ENCODE data around the gene TRIM62. TPM values are rescaled to one million over a fixed set of nuclear protein-coding genes. Genes with fewer than 3 reads are reported as not detected.

TRIM62 gene
- total and polyA plus RNA-seq, 7 donors = 4.0 to 14.2 (median 5.5) TPM

DNA sequence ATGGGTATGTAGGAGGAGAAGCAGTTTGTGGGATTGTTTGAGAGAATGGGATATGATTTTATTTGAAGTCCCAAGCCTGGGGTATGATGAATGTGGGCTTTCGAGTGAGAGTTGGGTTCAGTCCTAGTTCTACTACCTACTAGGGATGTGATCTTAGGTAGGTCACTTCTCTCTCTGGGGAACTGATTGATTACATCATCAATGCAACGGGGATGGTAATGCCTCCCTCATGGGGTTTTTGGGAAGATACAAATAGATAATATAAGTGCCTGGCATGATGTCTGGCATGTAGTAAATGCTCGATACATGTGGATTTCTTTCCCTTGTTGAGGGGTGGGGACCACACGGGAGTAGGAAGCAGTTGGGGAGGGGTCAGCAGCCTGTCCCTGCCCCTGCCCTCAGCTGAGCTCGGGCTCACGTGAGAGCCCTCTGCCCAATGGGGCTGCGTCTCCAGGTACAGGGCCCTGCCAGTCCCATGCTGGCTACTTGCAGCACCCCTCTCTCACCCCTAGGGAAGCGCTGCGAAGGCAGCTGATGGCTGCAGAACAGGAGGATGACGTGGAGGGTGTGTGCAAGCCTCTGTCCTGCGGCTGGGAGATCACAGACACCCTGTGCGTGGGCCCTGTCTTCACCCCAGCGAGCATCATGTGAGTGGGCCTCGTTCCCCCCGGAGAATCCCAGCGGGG lies 62.2 kb downstream of the TRIM62 start:
- TF ChIP-seq, protein P1, sequence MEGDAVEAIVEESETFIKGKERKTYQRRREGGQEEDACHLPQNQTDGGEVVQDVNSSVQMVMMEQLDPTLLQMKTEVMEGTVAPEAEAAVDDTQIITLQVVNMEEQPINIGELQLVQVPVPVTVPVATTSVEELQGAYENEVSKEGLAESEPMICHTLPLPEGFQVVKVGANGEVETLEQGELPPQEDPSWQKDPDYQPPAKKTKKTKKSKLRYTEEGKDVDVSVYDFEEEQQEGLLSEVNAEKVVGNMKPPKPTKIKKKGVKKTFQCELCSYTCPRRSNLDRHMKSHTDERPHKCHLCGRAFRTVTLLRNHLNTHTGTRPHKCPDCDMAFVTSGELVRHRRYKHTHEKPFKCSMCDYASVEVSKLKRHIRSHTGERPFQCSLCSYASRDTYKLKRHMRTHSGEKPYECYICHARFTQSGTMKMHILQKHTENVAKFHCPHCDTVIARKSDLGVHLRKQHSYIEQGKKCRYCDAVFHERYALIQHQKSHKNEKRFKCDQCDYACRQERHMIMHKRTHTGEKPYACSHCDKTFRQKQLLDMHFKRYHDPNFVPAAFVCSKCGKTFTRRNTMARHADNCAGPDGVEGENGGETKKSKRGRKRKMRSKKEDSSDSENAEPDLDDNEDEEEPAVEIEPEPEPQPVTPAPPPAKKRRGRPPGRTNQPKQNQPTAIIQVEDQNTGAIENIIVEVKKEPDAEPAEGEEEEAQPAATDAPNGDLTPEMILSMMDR (IDR thresholded peaks at IDR 0.05) = no peak
- Histone ChIP-seq H3K27me3 (ENCODE audit: insufficient read depth in 3 of 3, low read length in 2 of 3) (peaks cover 0 to 3% (median 0%) of the 10 kb centered on the region in 3 donors), H3K9me3 (no peaks in the 10 kb centered on the region), H3K27ac (no peak overlapping the region), H3K36me3 (ENCODE audit: insufficient read depth in 1 of 2, low read depth in 1 of 2) (no peaks in the 10 kb centered on the region), H3K4me1 (no peaks in the 10 kb centered on the region), H3K4me3 (no peak overlapping the region)
- peak in 1 of 4 donors; percentile 36 for ATAC-seq
- DNase-seq = no peak
- intact Hi-C loops (cut with DNase I) = loop anchor here (5.0 to 10.0 kb wide), 2 partner anchors 245 to 348 kb away; no protein-coding TSS in a partner anchor
- 51 to 61% (median 56%) methylated on average over 15 to 16 of the region's 16 CpGs for WGBS, 3 donors

DNA sequence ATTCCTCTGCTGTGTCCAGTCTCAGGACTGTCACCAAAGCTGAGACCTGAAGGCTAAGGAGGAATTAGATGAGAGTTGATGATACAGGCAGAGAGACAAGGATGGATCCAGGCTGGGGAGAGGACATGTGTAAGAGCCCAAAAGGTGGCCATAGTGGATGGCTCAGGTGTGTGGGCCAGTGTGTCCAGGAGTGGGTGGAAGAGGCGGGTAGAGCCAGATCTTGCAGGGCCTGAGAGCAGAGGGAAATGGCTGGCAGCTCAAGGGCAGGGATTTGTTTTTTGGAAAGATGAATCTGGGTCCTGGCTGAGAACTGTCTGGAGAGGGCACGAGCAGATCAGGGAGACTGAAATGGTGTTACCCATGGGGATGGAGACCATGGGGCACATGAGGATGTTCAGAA lies 62.8 kb downstream of the TRIM62 start:
- H3K9me3 ChIP-seq = no peaks in the 10 kb centered on the region
- DNase-seq = no peak
- no peaks in the 10 kb centered on the region for H3K4me1 ChIP-seq
- H3K4me3 ChIP-seq = no peak overlapping the region
- no peak for ATAC-seq
- TF ChIP-seq, protein P1 (IDR thresholded peaks at IDR 0.05) = no peak
- no peak overlapping the region for H3K27ac ChIP-seq
- H3K27me3 ChIP-seq (ENCODE audit: insufficient read depth in 3 of 3, low read length in 2 of 3) = peaks cover 0 to 3% (median 0%) of the 10 kb centered on the region in 3 donors
- 77 to 86% (median 83%) methylated on average over 2 of the region's 2 CpGs for WGBS, 3 donors
- no peaks in the 10 kb centered on the region for H3K36me3 ChIP-seq (ENCODE audit: insufficient read depth in 1 of 2, low read depth in 1 of 2)
- intact Hi-C loops (cut with DNase I) = loop anchor here in 1 of 2 donors (5.0 kb wide), 1 partner anchor 348 kb away; no protein-coding TSS in a partner anchor

DNA sequence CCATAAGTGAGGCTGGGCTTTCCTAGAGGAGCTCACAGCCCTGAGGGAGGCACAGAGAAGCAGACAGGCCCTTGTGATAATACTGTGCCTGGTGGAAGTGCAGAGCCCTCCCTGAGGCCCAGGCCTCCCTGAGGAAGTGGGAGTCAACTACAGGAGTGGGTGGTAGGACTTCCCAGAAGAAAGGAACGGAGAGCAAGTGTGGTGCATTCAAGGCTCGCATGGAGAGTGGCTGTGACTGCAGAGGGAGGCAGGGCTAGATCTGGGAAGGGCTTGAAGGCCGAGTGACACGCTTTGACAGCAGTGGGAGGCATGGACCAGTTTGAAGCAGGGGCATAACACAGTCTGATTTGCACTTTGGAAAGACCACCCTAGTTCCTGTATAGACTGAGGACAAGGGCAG lies 63.6 kb downstream of the TRIM62 start:
- TF ChIP-seq, protein P1 (IDR thresholded peaks at IDR 0.05) = no peak
- Histone ChIP-seq H3K27me3 (ENCODE audit: insufficient read depth in 3 of 3, low read length in 2 of 3) (peaks cover 0 to 3% (median 0%) of the 10 kb centered on the region in 3 donors), H3K4me1 (no peaks in the 10 kb centered on the region), H3K4me3 (no peak overlapping the region), H3K36me3 (ENCODE audit: insufficient read depth in 1 of 2, low read depth in 1 of 2) (no peaks in the 10 kb centered on the region), H3K9me3 (no peaks in the 10 kb centered on the region), H3K27ac (no peak overlapping the region)
- WGBS, 3 donors = 71 to 76% (median 74%) methylated on average over 4 of the region's 4 CpGs
- intact Hi-C loops (cut with DNase I) = loop anchor here in 1 of 2 donors (5.0 kb wide), 1 partner anchor 349 kb away; no protein-coding TSS in a partner anchor
- DNase-seq (no peak), ATAC-seq (no peak)

DNA sequence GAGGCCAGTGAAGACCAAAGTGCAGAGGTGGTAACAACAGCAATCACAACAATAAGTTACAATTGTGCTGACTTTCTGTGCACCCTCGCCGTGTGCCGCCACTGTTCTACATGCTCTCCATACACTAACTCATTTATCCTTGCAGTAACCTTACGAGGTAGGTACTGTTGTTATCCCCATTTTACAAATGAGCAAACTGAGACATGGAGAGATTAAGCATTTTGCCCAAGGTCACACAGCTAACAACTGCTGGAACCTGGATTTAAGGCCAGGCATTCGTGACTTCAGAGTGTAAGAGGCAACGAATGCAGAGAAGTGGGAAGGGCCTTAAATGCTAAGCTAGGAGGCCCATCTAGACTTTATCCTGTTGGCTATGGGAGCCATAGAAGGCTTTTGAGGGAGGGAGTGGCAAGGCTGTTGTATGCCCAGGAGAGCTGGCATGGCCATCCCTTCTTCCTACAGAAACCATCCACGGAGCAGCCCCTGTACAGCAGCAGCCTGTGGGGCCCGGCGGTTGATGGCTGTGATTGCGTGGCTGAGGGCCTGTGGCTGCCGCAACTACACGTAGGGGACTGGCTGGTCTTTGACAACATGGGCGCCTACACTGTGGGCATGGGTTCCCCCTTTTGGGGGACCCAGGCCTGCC lies 64.3 kb downstream of the TRIM62 start:
- Histone ChIP-seq H3K27ac (no peak overlapping the region), H3K4me1 (no peaks in the 10 kb centered on the region), H3K27me3 (ENCODE audit: insufficient read depth in 3 of 3, low read length in 2 of 3) (peaks cover 0 to 2% (median 0%) of the 10 kb centered on the region in 3 donors), H3K36me3 (ENCODE audit: insufficient read depth in 1 of 2, low read depth in 1 of 2) (no peaks in the 10 kb centered on the region), H3K9me3 (no peaks in the 10 kb centered on the region), H3K4me3 (no peak overlapping the region)
- ATAC-seq (no peak), DNase-seq (no peak)
- TF ChIP-seq, protein P1 (IDR thresholded peaks at IDR 0.05) = no peak
- intact Hi-C loops (cut with DNase I) = loop anchor here in 1 of 2 donors (5.0 kb wide), 1 partner anchor 350 kb away; no protein-coding TSS in a partner anchor
- 88 to 93% (median 92%) methylated on average over 13 of the region's 13 CpGs for WGBS, 3 donors

Data from psoas muscle (tissue), 8 donors.